ENCODE measurements around the gene NCOA4. TPM values are rescaled to one million over a fixed set of nuclear protein-coding genes. Genes with fewer than 3 reads are reported as not detected.
"Not testable (repeated sequence)": the region's sequence is repeated elsewhere in the genome, so short reads cannot be mapped to it uniquely, and the experiment has no call there.

NCOA4 gene
- total RNA-seq = 100 to 1,000 TPM; 178 to 206 TPM
- long read RNA-seq, transcript NCOA4-204 (10 exons, 3,549 nt) = major isoform, 304 of 395 reads
- long read RNA-seq, transcript NCOA4-207 (10 exons, 3,489 nt) = minor isoform, 31 of 395 reads
- long read RNA-seq, partial matches to known transcripts = 21 of 395 reads
- long read RNA-seq, other reads (novel, unspliced or antisense) = 35 of 395 reads

- ATAC-seq = peak; percentile 98
- intact Hi-C loops (cut with DNase I) = no loop called here
- DNase-seq = peak; percentile 99
Measured at GRCh38 chr10:46030091-46030937, at the start of gene NCOA4. TSS of gene NCOA4 (minus strand) at chr10:46030623. CDS start at chr10:46016680, 13,943 bp downstream.

DNA sequence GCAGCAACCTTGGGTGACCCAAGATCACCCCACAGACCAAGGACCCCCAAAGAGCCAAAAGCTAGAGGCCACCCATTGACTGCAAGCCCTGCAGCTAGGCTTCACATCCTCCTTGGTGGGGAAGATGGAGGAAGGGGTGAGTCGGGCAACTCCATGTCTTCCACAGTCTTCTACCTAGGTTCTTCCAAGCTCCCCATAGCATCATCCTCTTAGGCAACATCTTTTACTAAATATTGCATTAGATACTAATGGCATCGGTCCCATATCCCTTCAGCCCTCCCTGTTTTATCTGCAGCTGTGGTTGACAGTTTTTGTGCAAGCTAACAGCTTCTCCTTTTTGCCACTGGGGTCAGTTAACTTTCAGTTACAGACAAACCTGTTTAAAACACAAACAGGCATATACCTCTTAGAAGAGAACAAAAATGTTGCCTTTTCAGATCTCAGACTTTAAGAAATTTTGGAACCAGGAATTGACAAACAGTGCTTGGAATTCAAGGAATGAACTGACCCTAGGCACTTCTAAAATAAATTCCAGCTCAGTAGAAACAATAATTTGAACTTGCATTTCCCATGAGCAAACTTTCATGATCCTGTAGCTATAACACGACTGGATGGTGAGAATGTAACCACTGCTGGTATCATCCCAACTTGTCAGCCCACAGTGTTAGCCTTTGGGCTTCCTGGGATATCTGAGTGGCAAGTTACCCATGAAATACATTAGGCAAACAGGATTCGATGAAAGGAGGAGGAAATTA is 49.6 kb upstream of the NCOA4 start:
- intact Hi-C loops (cut with DNase I) = no loop called here
- no peak for ATAC-seq
- DNase-seq = no peak

- intact Hi-C loops (cut with DNase I) = no loop called here
- no peak for ATAC-seq
Measured at GRCh38 chr10:46077731-46078413, 47.4 kb upstream of the NCOA4 start.

GRCh38 chr10:46077141-46077554 is 46.7 kb upstream of the NCOA4 start:
- DNase-seq (no peak), ATAC-seq (no peak)
- intact Hi-C loops (cut with DNase I) = no loop called here

More at GRCh38 chr10:46077731-46078413, 47.4 kb upstream of the NCOA4 start:
- no peak for DNase-seq

GRCh38 chr10:46075869-46076268 is 45.4 kb upstream of the NCOA4 start:
- intact Hi-C loops (cut with DNase I) = no loop called here
- ATAC-seq (no peak), DNase-seq (no peak)

- ATAC-seq (no peak), DNase-seq (no peak)
- intact Hi-C loops (cut with DNase I) = no loop called here
Measured at GRCh38 chr10:46074196-46074946, 43.9 kb upstream of the NCOA4 start.

- intact Hi-C loops (cut with DNase I) = no loop called here
- ATAC-seq (no peak), DNase-seq (no peak)
Measured at GRCh38 chr10:46073564-46073963, 43.1 kb upstream of the NCOA4 start.

GRCh38 chr10:46070749-46071148 is 40.3 kb upstream of the NCOA4 start:
- DNase-seq = no peak
- intact Hi-C loops (cut with DNase I) = no loop called here
- no peak for ATAC-seq

- no peak for DNase-seq
- intact Hi-C loops (cut with DNase I) = no loop called here
- ATAC-seq = no peak
Measured at GRCh38 chr10:46069771-46070463, 39.5 kb upstream of the NCOA4 start.

DNA sequence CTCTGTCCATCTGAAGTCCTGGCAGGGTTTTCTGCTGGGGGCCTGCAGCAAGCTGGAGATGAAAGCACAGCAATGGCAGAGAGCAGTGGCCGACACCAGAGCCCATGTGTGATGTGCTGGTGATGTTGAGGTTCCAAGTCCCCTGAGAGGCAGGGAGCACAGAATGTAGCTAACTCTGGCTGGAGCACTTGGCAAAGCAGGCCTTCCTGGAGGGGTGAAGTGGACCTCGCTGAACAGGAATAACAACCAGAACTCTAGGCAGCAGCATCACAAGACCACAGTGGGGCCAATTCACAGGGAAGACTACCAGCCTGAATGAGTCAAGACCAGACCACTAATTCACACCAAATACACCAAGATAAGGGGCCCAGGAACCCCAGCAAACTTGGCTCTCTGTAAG is 38.5 kb upstream of the NCOA4 start:
- ATAC-seq (no peak), DNase-seq (no peak)
- intact Hi-C loops (cut with DNase I) = no loop called here

- DNase-seq (no peak), ATAC-seq (no peak)
- intact Hi-C loops (cut with DNase I) = no loop called here
Measured at GRCh38 chr10:46068117-46068516, 37.7 kb upstream of the NCOA4 start.

GRCh38 chr10:46064269-46064817 is 33.9 kb upstream of the NCOA4 start:
- no peak for ATAC-seq

DNA sequence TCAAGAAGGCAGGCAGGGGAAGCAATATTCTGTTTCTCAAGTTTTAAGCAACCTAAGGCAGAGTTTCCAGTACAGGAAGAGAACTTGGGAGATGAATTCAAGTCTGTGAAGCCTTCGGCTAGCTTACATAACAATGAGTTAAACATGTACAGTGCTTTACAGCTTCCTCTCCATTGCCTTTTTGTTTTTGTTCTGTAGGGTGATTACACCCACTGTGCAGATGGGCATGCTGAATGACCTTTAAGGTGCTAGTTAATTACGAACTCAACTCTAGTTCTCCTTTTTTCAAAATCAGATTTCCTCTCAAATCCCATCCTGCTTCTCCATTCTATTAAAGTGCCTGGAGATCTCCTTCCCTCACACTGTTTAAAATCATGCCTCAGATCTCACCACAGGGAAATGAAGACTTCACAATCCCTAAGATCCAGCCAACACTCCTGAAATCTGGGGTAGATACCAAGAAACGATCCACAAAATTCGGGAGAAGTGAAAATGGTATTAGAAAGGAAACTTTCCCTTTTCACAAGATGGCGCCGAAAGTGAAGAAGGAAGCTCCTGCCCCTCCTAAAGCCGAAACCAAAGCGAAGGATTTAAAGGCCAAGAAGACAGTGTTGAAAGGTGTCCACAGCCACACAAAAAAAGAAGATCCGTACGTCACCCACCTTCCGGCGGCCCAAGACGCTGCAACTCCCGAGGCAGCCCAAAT is 32.5 kb upstream of the NCOA4 start:
- DNase-seq (no peak), ATAC-seq (no peak)
- intact Hi-C loops (cut with DNase I) = no loop called here

More at GRCh38 chr10:46064269-46064817, 33.9 kb upstream of the NCOA4 start:
- intact Hi-C loops (cut with DNase I) = no loop called here
- no peak for DNase-seq

DNA sequence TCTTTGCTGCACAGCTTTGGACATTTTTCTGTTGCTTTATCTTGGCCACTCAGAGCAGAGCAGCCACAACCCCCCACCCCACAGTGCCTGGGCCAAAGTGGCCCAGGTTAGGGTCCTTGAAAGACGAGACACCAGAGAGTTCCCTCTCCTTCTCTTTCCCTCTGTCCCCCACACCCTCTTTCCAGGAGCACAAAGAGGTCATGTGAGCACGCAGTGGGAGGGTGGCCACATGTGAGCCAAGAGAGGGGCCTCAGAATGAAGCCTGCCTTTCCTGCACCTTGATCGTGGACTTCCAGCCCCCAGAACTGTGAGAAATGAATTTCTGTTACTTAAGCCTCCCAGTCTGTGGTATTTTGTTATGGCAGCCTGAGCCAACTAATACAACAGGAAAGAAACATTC is 30.3 kb upstream of the NCOA4 start:
- ATAC-seq (no peak), DNase-seq (no peak)
- intact Hi-C loops (cut with DNase I) = no loop called here

- DNase-seq; ATAC-seq; intact Hi-C loops (cut with DNase I): not testable (repeated sequence)
Measured at GRCh38 chr10:46057927-46058326, 27.5 kb upstream of the NCOA4 start.

DNA sequence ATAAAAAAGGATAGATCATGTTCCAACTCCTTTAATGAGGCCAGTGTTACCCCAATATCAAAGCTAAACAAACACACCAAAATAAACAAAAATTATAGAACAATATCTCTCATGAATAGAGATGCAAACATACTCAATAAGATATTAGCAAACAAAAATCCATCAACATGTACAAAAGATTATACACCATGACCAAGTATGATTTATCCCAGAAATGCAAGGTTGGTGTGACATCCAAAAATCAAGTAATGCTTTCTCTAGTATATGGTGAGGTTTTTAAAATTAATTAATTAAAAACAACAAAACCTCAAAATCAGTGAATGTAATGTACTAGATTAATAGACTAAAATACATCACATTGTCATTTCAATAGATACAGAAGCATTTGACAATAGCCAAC is 26.6 kb upstream of the NCOA4 start:
- no peak for DNase-seq
- intact Hi-C loops (cut with DNase I) = no loop called here
- no peak for ATAC-seq

- DNase-seq = no peak
- intact Hi-C loops (cut with DNase I) = no loop called here
- ATAC-seq = no peak
Measured at GRCh38 chr10:46055771-46056170, 25.3 kb upstream of the NCOA4 start.

Data from left cardiac atrium (tissue), 4 donors.